MCF 10A (cell line): ENCODE results near the gene ZNF587. TPM values are rescaled to one million over a fixed set of nuclear protein-coding genes. Genes with fewer than 3 reads are reported as not detected.

Source experiments
- BruUV-seq: library from RNA; stranded (reverse); fragments of 400-500 nt; replicated peaks from 2 replicates; lab custom pipeline; 2021; lab: Mats Ljungman, UMichigan
- CTCF ChIA-PET: fragments of 300-600 bp; sonication (Branson Sonifier 250); formaldehyde crosslinking; extraction: SDS; loops from one replicate; lab custom pipeline; 2021; ENCODE audit warnings: antibody characterized with exemption, inconsistent platforms; lab: Yijun Ruan, JAX
- POLR2A ChIA-PET: fragments of 300-600, 350-650 bp; sonication (Branson Sonifier 250); formaldehyde crosslinking; extraction: SDS; loops from one replicate; lab custom pipeline; 2020; ENCODE audit warnings: antibody characterized with exemption, inconsistent platforms; lab: Yijun Ruan, JAX
- DNase-seq: peaks from one replicate; pipeline ENCODE4 v3.0.0-alpha.2; 2018; ENCODE audit not compliant: unreplicated experiment
- H3K27ac Mint-ChIP-seq: one replicate; pipeline ENCODE4 v1.8.0; 2022; ENCODE audit warnings: mild to moderate bottlenecking, low read depth, mixed read lengths; ENCODE audit not compliant: unreplicated experiment
- H3K27me3 Mint-ChIP-seq: one replicate; pipeline ENCODE4 v1.8.0; 2022; ENCODE audit warnings: mixed read lengths; ENCODE audit not compliant: insufficient read depth, unreplicated experiment
- H3K36me3 Mint-ChIP-seq: one replicate; pipeline ENCODE4 v1.8.0; 2022; ENCODE audit warnings: mild to moderate bottlenecking, moderate library complexity, mixed read lengths; ENCODE audit not compliant: insufficient read depth, unreplicated experiment
- H3K4me1 Mint-ChIP-seq: one replicate; pipeline ENCODE4 v1.8.0; 2022; ENCODE audit warnings: mixed read lengths; ENCODE audit not compliant: insufficient read depth, unreplicated experiment
- H3K4me3 Mint-ChIP-seq: one replicate; pipeline ENCODE4 v1.8.0; 2022; ENCODE audit warnings: mild to moderate bottlenecking, moderate library complexity, mixed read lengths; ENCODE audit not compliant: unreplicated experiment
- H3K9me3 Mint-ChIP-seq: one replicate; pipeline ENCODE4 v1.8.0; 2022; ENCODE audit warnings: mixed read lengths; ENCODE audit not compliant: unreplicated experiment
- intact Hi-C: fragments of 100-400 bp; cut with micrococcal nuclease; formaldehyde crosslinking; loops from 2 replicates; pipeline ENCODE4 v1.14.1; 2022
- total RNA-seq: library from RNA; stranded (reverse); gene quantifications from 2 replicates; pipeline ENCODE4 v1.2.3, GENCODE V29; 2022
- TF ChIP-seq, protein P1 (sequence below): fragments of 200-600 bp; IDR thresholded peaks from one replicate; pipeline ENCODE4 v1.8.0; 2022; ENCODE audit warnings: antibody characterized with exemption, mild to moderate bottlenecking; ENCODE audit not compliant: unreplicated experiment

ZNF587 gene
- total RNA-seq, 1 experiment from 2014 or later: 32.4 TPM

DNA sequence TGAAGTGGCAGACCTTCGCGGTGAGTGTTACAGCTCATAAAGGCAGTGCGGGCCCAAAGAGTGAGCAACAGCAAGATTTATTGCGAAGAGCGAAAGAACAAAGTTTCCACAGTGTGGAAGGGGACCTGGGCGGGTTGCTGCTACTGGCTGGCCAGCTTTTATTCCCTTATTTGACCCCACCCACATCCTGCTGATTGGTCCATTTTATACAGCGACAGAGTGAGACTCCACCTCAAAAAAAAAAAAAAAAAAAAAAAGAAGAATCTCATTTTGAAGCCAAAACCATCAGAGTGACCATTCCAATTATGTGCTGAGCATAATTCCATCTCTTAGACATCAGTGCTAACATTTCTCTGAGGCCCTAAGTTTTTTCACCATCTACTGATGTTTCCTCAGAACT lies 33.0 kb upstream of the ZNF587 start:
- H3K9me3 Mint-ChIP-seq: no peaks in the 10 kb centered on the region
- H3K4me1 Mint-ChIP-seq: peaks cover 19% of the 10 kb centered on the region
- POLR2A ChIA-PET: no interaction called here
- TF ChIP-seq, protein P1, sequence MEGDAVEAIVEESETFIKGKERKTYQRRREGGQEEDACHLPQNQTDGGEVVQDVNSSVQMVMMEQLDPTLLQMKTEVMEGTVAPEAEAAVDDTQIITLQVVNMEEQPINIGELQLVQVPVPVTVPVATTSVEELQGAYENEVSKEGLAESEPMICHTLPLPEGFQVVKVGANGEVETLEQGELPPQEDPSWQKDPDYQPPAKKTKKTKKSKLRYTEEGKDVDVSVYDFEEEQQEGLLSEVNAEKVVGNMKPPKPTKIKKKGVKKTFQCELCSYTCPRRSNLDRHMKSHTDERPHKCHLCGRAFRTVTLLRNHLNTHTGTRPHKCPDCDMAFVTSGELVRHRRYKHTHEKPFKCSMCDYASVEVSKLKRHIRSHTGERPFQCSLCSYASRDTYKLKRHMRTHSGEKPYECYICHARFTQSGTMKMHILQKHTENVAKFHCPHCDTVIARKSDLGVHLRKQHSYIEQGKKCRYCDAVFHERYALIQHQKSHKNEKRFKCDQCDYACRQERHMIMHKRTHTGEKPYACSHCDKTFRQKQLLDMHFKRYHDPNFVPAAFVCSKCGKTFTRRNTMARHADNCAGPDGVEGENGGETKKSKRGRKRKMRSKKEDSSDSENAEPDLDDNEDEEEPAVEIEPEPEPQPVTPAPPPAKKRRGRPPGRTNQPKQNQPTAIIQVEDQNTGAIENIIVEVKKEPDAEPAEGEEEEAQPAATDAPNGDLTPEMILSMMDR: no peak
- no TSS peak for BruUV-seq
- DNase-seq: no peak
- CTCF ChIA-PET: no interaction called here
- H3K36me3 Mint-ChIP-seq: peaks cover 33% of the 10 kb centered on the region
- no peaks in the 10 kb centered on the region for H3K27me3 Mint-ChIP-seq
- H3K4me3 Mint-ChIP-seq: no peak overlapping the region
- intact Hi-C loops: loop anchor here (5.0 kb wide), 1 partner anchor 134 kb away; the partner anchor contains the start of gene ZNF551
- no peak overlapping the region for H3K27ac Mint-ChIP-seq

DNA sequence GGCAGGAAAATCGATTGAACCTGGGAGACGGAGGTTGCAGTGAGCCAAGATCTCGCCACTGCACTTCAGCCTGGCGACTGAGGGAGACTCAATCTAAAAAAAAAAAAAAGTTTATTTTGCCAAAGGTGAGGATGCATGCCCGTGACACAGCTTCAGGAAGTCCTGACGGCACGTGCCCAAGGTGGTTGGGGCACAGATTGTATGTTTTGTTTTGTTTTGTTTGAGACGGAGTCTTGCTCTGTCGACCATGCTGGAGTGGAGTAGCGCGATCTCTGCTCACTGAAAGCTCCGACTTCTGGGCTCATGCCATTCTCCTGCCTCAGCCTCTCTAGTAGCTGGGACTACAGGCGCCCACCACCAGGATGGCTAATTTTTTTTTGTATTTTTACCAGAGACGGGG lies 31.7 kb upstream of the ZNF587 start:
- Mint-ChIP-seq H3K27ac (no peak overlapping the region), H3K9me3 (no peaks in the 10 kb centered on the region), H3K4me3 (peak overlapping the region; percentile 85), H3K27me3 (no peaks in the 10 kb centered on the region), H3K36me3 (peaks cover 31% of the 10 kb centered on the region), H3K4me1 (peaks cover 25% of the 10 kb centered on the region)
- DNase-seq: no peak
- no TSS peak for BruUV-seq
- intact Hi-C loops: loop anchor here (5.0 kb wide), 1 partner anchor 136 kb away; the partner anchor contains the start of gene ZNF551
- TF ChIP-seq, protein P1: no peak
- POLR2A ChIA-PET: interaction anchor here (0.5 kb wide), 1 partner anchor 590 kb away, joined by 3 read pairs; the partner anchor contains the start of gene ZNF584
- CTCF ChIA-PET: no interaction called here

DNA sequence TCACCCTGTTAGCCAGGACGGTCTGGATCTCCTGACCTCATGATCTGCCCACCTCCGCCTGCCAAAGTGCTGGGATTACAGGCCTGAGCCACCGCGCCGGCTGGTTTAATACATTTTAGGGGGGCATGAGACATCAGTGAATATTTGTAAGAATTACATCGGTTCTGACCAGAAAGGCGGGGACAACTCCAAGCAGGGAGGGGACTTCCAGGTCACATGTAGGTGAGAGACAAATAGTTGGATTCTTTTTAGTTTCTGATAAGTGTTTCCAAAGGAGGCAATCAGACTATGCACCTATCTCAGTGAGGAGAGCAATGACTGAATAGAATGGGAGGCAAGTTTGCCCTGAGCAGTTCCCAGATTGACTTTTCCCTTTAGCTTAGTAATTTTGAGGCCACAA lies 31.3 kb upstream of the ZNF587 start:
- no peak for DNase-seq
- Mint-ChIP-seq H3K4me3 (peak overlapping the region; percentile 85), H3K36me3 (peaks cover 31% of the 10 kb centered on the region), H3K27ac (no peak overlapping the region), H3K27me3 (no peaks in the 10 kb centered on the region), H3K4me1 (peaks cover 25% of the 10 kb centered on the region), H3K9me3 (no peaks in the 10 kb centered on the region)
- CTCF ChIA-PET: interaction anchor here (0.6 to 1.0 kb wide), 4 partner anchors 29 to 413 kb away, joined by 3 to 4 read pairs (median 4); no protein-coding TSS in a partner anchor
- POLR2A ChIA-PET: interaction anchor here (0.5 to 2.9 kb wide), 5 partner anchors 17 to 590 kb away, joined by 3 to 65 read pairs (median 4); partner anchors contain the start of genes ZNF304, ZNF551, ZNF584 and ZNF587
- no TSS peak for BruUV-seq
- intact Hi-C loops: loop anchor here (5.0 kb wide), 1 partner anchor 136 kb away; the partner anchor contains the start of gene ZNF551
- TF ChIP-seq, protein P1: no peak

DNA sequence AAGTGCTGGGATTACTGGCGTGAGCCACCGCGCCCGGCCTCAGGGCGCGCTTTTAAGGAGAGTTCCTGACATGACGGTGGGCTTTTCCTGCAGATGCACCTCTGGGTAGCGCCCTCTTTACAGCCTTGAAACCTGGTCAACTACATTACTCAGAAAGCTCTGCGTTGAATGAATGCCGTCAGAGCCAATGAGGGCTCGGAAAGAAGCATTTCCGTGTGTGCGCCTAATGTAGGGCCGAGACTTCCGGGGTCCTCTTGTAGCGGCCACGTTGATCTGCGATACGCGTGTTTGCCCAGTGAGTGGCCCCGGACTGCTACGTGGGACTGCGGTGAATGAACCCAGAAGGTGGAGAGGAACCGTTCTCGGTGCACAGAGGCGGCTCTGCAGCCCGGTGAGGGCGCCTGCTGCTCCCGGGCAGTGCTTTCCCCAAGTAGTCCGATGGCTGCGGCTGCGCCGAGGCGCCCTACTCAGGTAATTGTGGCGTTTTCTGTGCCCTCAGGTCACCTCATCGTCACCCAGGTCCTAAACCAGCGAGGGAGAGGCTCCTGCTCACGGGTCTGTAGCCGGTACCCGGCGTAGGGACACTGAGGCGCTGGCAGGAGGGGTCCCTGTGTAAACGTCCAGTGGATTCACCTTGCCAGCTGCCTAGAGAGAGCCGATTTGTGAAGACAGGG lies 30.0 kb upstream of the ZNF587 start:
- H3K27ac Mint-ChIP-seq: peak overlapping the region; percentile 90
- ChIA-PET POLR2A (interaction anchor here (0.6 to 2.9 kb wide), 19 partner anchors 8 to 469 kb away, joined by 3 to 65 read pairs (median 5); partner anchors contain the start of genes ZNF134, ZNF211, ZNF304 and ZNF419), CTCF (interaction anchor here (0.5 to 1.3 kb wide), 8 partner anchors 19 to 1896 kb away, joined by 3 to 8 read pairs (median 4); no protein-coding TSS in a partner anchor)
- no peaks in the 10 kb centered on the region for H3K27me3 Mint-ChIP-seq
- H3K9me3 Mint-ChIP-seq: no peaks in the 10 kb centered on the region
- H3K36me3 Mint-ChIP-seq: peaks cover 31% of the 10 kb centered on the region
- TSS peak; percentile 60 for BruUV-seq
- peak; percentile 94 for DNase-seq
- intact Hi-C loops: loop anchor here (1.0 to 5.0 kb wide), 3 partner anchors 15 to 137 kb away; partner anchors contain the start of genes ZNF551 and ZNF776
- H3K4me3 Mint-ChIP-seq: peak overlapping the region; percentile 85
- peaks cover 27% of the 10 kb centered on the region for H3K4me1 Mint-ChIP-seq
- TF ChIP-seq, protein P1: no peak
